Fibroblast of lung (primary cell): ENCODE data around the gene SUGCT. TPM values are rescaled to one million over a fixed set of nuclear protein-coding genes. Genes with fewer than 3 reads are reported as not detected.

Experiments
- DNase-seq, 2 donors: peaks; one replicate each; pipeline versions ENCODE4 v3.0.0 to v3.0.0-alpha.2; 2010; ENCODE audit warnings: low read depth in 2 of 2
- H2AFZ ChIP-seq: 2 replicates; pipeline ENCODE4 v1.5.1; 2012; ENCODE audit warnings: low read length, control low read depth, inconsistent platforms
- H3K27ac ChIP-seq: 2 replicates; pipeline ENCODE4 v1.5.1; 2011; ENCODE audit warnings: low read length, control low read depth; ENCODE audit not compliant: insufficient read depth
- H3K27me3 ChIP-seq: 2 replicates; pipeline ENCODE4 v1.5.1; 2011; ENCODE audit warnings: mild to moderate bottlenecking, low read length; ENCODE audit not compliant: control insufficient read depth, insufficient read depth
- H3K36me3 ChIP-seq: 2 replicates; pipeline ENCODE4 v1.5.1; 2011; ENCODE audit warnings: low read length; ENCODE audit not compliant: control insufficient read depth, insufficient read depth
- H3K4me1 ChIP-seq: 2 replicates; pipeline ENCODE4 v1.5.1; 2011; ENCODE audit warnings: low read length; ENCODE audit not compliant: control insufficient read depth, insufficient read depth; ENCODE audit errors: extremely low read depth
- H3K4me2 ChIP-seq: 2 replicates; pipeline ENCODE4 v1.5.1; 2011; ENCODE audit warnings: low read length, control low read depth; ENCODE audit not compliant: insufficient read depth; ENCODE audit errors: extremely low read depth
- H3K4me3 ChIP-seq, 4 experiments: fragments of 200-600 bp in 1 of 4; sonication (generic) in 1 of 4; replicated peaks in 1 of 4; 2 replicates each; pipeline ENCODE4 v1.5.1; 2011 to 2016; ENCODE audit warnings: low read length in 4 of 4, low read depth in 3 of 4, mild to moderate bottlenecking in 3 of 4, control low read depth in 2 of 4, inconsistent platforms in 1 of 4, mixed read lengths in 1 of 4; ENCODE audit not compliant: insufficient read depth in 1 of 4; ENCODE audit errors: control extremely low read depth in 1 of 4
- H3K79me2 ChIP-seq: 2 replicates; pipeline ENCODE4 v1.5.1; 2012; ENCODE audit warnings: mild to moderate bottlenecking, low read length, inconsistent platforms; ENCODE audit not compliant: control insufficient read depth, insufficient read depth
- H3K9ac ChIP-seq: 2 replicates; pipeline ENCODE4 v1.5.1; 2011; ENCODE audit warnings: mild to moderate bottlenecking, low read length, control low read depth; ENCODE audit not compliant: insufficient read depth
- H3K9me3 ChIP-seq: 2 replicates; pipeline ENCODE4 v1.5.1; 2012; ENCODE audit warnings: low read depth, low read length; ENCODE audit not compliant: control insufficient read depth, insufficient read depth
- H4K20me1 ChIP-seq: 2 replicates; pipeline ENCODE4 v1.5.1; 2011; ENCODE audit warnings: low read length; ENCODE audit not compliant: control insufficient read depth, insufficient read depth; ENCODE audit errors: extremely low read depth
- CTCF ChIP-seq, 2 donors: IDR thresholded peaks in 1 of 2; conservative IDR thresholded peaks in 1 of 2; 1 replicate in 1 of 2; 2 replicates in 1 of 2; pipeline ENCODE4 v1.5.1; 2011 to 2012; ENCODE audit warnings: low read length in 2 of 2, control low read depth in 1 of 2, inconsistent platforms in 1 of 2, low read depth in 1 of 2, mild to moderate bottlenecking in 1 of 2
- EZH2 ChIP-seq: IDR thresholded peaks from 2 replicates; pipeline ENCODE4 v1.5.1; 2012; ENCODE audit warnings: low read length, control low read depth, mild to moderate bottlenecking; ENCODE audit errors: missing control alignments
- polyA plus RNA-seq, 2 donors: library from polyadenylated mRNA; depleted of rRNA in 1 of 2; stranded (reverse) in 1 of 2; unstranded in 1 of 2; fragments of >200 nt; gene quantifications; 2 replicates each; pipeline ENCODE4 v1.2.1, GENCODE V29; 2011 to 2012; ENCODE audit warnings: missing spikeins in 1 of 2
- total RNA-seq: library from RNA; depleted of rRNA; stranded (reverse); fragments of >200 nt; gene quantifications from 2 replicates; pipeline ENCODE4 v1.2.1, GENCODE V29; 2014

Gene SUGCT
- total and polyA plus RNA-seq, 2 donors (not counting 1 experiment from before 2014, with no cell fraction given), result 8.4 to 16.5 TPM

DNA sequence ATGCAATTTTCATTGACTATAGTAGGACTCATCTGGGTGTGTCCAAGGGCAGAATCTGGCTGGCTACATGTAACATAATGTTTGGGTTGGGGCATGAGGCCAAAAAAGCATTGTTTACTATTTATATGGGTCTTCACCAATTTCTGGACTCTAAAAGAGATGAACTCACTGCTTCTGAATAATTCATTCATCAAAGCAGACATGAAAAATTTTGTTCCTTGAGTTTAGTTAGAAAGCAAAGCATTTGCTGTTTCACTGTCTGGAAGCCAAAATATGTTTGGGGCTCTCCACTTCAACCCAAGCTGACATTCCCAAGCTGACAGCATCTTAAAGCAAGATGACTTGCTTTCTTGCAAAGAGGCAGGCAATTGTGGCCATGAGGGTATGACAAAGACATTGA is 670.6 kb downstream of the SUGCT start:
- Histone ChIP-seq H3K36me3 (no peaks in the 10 kb centered on the region), H3K27me3 (no peaks in the 10 kb centered on the region), H2AFZ (no peak overlapping the region), H3K79me2 (no peaks in the 10 kb centered on the region), H3K9ac (no peak overlapping the region), H3K4me3 (no peak overlapping the region), H3K27ac (no peak overlapping the region), H3K9me3 (no peaks in the 10 kb centered on the region), H4K20me1 (no peaks in the 10 kb centered on the region), H3K4me1 (peaks cover 2% of the 10 kb centered on the region), H3K4me2 (no peak overlapping the region)
- DNase-seq, result peak in 1 of 2 donors; percentile 63
- TF ChIP-seq CTCF (conservative IDR thresholded peaks at IDR 0.05 in 1 of 2, IDR thresholded peaks at IDR 0.05 in 1 of 2; ENCODE audit: low read depth in 1 of 2, low read length in 2 of 2) (no peak), EZH2 (no peak)

- Histone ChIP-seq H4K20me1 (no peaks in the 10 kb centered on the region), H3K27ac (peak overlapping the region; percentile 60), H3K4me1 (peaks cover 2% of the 10 kb centered on the region), H3K4me2 (no peak overlapping the region), H3K9me3 (no peaks in the 10 kb centered on the region), H3K9ac (no peak overlapping the region), H3K36me3 (no peaks in the 10 kb centered on the region), H3K79me2 (no peaks in the 10 kb centered on the region), H3K27me3 (no peaks in the 10 kb centered on the region), H2AFZ (no peak overlapping the region), H3K4me3 (no peak overlapping the region)
- peak; percentile 85 to 96 for DNase-seq
- TF ChIP-seq EZH2, result no peak
- TF ChIP-seq CTCF (conservative IDR thresholded peaks at IDR 0.05 in 1 of 2, IDR thresholded peaks at IDR 0.05 in 1 of 2; ENCODE audit: low read depth in 1 of 2, low read length in 2 of 2), result no peak
Observed at GRCh38 chr7:40808378-40808942, 673.7 kb downstream of the SUGCT start.

- no peak overlapping the region for H3K4me2 ChIP-seq
- no peaks in the 10 kb centered on the region for H3K79me2 ChIP-seq
- H4K20me1 ChIP-seq, result no peaks in the 10 kb centered on the region
- peaks cover 2% of the 10 kb centered on the region for H3K4me1 ChIP-seq
- peak in 1 of 2 donors; percentile 66 for DNase-seq
- no peak overlapping the region for H3K4me3 ChIP-seq
- H3K9me3 ChIP-seq, result no peaks in the 10 kb centered on the region
- H3K9ac ChIP-seq, result no peak overlapping the region
- H3K36me3 ChIP-seq, result no peaks in the 10 kb centered on the region
- H3K27me3 ChIP-seq, result no peaks in the 10 kb centered on the region
- TF ChIP-seq EZH2 (no peak), CTCF (conservative IDR thresholded peaks at IDR 0.05 in 1 of 2, IDR thresholded peaks at IDR 0.05 in 1 of 2; ENCODE audit: low read depth in 1 of 2, low read length in 2 of 2) (no peak)
- no peak overlapping the region for H2AFZ ChIP-seq
- H3K27ac ChIP-seq, result no peak overlapping the region
Observed at GRCh38 chr7:40810274-40810673, 675.5 kb downstream of the SUGCT start.
